CD4-positive, alpha-beta T cell treated with Interleukin-2 at 100 ng/mL for 4 hours (primary cell): ENCODE results near the gene FAIM2.

Experiments
- DNase-seq: peaks from one replicate; pipeline ENCODE4 v3.0.0-alpha.2; 2020; ENCODE audit warnings: low spot score

Gene FAIM2

DNA sequence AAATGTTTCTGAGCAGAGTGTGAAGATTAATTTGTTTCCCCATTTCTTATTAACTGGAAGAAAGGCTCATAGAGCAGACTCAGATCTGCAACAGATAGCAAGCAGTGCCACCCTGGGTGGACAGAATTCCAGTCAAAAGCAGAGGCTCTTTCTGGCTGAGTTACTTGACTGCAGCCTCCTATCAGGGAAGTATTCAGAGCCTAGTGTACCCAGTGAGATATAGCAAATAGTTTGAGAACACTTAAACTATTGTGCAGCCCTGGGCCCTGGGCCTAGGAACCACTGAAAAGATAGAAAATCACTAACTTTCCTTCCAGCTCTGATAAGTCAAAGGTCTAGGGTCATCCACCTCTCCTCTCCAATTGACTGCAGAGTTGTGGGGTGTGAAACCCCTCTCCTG is 35.6 kb upstream of the FAIM2 start:
- no peak for DNase-seq

DNA sequence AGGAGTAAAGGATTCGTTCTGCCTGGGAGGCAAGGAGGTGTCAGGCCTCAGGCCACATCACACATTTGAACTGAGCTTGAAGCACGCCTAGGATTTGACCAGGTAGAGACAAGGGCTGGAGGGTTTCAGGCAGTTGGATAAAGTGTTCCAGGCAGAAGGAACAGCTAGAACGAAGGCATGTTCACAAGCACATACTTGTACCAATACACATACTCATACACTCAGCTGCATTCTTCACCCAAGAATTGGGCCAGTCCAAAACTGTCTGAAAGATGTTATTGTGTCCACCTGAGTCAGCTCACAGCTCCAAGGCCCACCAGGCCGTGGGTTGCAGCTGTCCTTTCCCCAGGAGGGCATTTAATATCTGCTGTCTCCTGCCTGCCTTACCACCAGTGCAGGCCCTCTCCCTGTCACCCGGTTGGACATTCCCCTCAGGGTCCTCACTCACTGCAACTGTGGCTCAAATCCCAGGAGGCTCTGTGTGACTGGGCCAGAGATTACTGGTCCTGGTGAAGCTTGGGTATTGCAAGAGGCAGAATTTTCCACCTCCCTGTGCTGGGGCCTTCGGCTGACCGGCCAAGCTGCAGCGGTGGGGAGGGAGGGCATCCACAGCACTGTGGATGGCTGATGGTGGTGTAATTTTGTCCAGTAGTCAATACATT is 34.1 kb upstream of the FAIM2 start:
- DNase-seq = no peak

GRCh38 chr12:49936925-49937324 is 33.2 kb upstream of the FAIM2 start:
- DNase-seq = no peak

DNA sequence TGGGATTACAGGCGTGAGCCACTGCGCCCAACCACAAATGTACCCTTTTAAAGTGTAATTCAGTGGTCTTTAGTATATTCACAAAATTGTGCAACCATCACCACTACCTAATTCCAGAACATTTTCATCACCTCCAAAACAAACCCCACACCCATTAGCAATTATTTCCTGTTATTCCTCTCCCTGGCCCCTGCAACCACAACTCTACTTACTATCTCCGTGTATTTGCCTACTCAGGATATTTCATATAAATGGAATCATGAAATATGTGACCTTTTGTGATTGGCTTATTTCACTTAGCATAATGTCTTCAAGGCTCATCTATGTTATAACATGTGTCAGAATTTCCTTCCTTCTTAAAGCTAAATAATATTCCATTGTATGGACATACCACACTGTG is 30.8 kb upstream of the FAIM2 start:
- DNase-seq = no peak

DNA sequence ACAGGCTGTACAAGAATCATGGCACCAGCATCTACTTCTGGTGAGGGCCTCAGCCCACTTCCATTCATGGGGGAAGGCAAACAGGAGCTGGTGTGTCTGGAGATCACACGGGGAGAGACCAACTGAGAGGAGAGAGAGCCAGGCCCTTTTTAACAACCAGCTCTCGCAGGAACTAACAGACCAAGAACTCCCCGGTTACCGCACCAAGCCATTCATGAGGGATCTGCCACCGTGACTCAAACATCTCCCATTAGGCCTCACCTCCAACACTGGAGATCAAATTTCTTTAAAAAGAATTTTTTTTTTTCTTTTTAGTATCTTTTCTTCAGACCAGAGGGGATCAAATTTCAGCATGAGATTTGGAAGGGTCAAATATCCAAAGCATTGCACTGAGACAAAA is 30.1 kb upstream of the FAIM2 start:
- DNase-seq = no peak

- no peak for DNase-seq
Observed at GRCh38 chr12:49932533-49933130, 28.9 kb upstream of the FAIM2 start.

DNA sequence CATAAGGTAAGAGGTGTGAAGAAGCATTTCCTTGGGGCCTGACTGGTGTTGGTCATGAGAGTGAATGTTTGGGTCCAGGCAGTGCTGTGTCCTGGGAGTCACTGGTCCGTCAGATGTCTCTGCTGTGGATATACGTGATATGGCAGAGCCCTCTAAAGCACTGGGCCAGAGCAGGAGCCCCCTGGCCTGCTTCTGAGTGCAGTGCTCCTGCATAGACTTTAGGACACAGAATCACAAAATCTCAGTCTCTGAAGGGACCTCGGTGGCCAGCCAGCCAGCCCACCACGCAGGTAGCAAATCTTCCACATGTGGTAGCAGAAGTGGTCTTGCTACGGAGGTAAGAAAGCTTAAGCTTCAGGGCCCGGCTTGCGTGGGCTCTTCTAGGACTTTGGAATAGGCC is 28.3 kb upstream of the FAIM2 start:
- no peak for DNase-seq

DNA sequence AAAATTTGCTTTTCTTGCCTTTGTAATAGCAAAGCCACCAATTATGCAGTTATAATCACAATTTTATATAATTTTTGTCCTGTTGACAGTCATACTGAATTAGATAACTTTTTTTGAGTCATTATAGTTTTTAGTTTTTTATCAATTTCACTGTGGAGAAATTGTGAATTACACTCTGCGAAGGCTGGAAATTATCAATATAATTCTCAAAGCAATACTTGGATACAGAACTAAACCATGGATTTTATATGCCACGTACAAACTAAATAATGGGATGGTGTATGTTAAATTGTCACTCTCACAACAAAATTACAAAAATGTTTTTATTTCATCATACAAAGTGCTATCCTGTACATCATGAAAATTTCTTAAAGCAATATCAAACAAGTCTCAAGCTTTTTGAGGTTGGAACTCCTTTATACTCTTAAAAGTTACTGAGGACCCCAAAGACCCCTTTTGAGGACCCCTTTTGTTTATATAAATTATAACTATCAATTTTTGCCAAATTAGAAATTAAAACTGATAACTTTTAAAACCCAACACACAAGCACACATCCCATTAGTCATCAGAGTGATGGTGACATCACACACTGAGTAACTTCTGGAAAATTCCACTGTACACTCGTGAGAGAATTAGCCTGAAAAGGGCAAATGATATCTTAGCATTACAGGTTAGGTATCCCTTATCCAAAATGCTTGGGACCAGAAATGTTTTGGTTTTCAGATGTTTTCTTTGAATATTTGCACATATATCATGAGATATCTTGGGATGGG is 27.0 kb upstream of the FAIM2 start:
- DNase-seq = no peak

GRCh38 chr12:49929581-49929980 is 25.9 kb upstream of the FAIM2 start:
- no peak for DNase-seq

DNA sequence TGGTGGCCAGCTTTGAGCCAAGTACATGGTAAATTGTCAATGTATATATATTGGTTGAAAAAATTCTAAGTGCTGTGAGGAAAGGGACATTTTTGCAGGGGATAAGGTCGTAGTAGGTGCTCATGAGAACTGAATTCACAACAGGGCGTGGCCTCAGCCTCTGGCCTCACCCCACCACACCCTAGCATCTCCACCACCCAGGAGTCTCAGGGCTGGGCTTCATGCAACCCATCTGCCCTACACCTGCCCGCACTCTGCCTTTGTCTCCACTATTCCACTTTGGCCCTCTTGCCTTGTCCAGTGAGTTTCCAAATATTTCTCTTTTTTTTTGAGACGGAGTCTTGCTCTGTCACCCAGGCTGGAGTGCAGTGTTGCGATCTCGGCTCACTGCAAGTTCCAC is 24.8 kb upstream of the FAIM2 start:
- DNase-seq = no peak

DNA sequence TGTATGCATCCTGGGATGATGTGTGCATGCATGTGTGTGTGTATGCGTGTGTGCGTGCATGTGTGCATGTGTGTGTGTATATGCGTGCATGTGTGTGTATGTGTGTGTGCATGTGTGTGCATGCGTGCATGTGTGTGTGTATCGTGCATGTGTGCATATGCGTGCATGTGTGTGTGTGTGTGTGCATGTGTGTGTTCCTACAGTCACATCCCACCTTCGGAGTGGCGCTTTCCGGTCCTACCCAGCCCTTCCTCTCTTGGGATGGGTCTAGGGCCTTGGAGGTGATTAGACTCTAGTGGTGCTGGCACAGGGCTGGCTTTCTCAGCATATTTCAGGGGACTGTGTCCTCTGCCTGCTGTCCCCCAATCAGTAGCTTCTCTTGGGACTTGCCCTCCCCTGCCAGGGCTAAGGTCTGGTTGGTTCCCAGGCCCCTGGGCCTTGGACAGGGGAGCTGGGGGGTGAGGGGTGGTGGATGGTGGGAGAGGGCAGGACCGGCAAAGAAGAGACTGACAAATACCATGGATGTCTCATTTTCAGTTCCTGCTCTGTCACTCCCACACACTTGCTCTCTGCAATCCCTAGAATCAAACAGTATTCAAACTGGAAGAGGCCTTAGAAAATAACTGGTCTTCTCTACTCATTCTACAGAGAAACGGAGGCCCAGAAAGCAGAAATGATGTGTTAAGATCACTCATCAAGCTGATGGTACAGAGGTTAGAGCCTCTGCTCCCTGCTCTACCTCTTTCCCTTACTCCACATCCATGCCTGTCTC is 21.9 kb upstream of the FAIM2 start:
- DNase-seq = no peak

DNA sequence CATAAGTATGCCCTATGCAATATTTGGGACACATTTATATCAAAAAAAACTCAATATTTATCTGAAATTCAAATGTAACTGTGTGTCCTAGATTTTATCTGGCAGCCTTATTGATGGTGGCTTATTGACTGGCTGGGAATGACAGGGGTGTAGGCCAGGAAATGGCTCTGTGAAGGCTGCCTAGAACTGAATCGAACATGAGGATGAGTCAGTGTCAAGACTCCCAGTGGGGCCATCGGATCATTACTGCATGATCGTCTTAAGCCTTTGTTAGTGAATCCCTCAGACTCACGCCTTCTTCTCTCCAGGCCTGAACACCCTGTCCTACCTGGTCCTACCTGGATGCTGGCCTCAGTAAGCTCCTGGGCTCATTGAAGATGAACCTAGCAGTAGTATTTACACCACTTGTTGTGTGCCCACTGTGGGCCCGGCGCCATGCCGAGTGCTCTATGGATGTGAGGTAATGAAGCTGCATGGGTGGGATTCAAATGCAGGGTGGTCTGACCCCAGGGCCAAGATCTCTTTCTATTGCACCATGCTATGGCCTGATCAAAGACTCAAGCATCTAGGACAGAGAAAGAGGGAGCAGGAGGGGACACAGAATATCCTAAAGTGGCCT is 21.0 kb upstream of the FAIM2 start:
- no peak for DNase-seq

DNA sequence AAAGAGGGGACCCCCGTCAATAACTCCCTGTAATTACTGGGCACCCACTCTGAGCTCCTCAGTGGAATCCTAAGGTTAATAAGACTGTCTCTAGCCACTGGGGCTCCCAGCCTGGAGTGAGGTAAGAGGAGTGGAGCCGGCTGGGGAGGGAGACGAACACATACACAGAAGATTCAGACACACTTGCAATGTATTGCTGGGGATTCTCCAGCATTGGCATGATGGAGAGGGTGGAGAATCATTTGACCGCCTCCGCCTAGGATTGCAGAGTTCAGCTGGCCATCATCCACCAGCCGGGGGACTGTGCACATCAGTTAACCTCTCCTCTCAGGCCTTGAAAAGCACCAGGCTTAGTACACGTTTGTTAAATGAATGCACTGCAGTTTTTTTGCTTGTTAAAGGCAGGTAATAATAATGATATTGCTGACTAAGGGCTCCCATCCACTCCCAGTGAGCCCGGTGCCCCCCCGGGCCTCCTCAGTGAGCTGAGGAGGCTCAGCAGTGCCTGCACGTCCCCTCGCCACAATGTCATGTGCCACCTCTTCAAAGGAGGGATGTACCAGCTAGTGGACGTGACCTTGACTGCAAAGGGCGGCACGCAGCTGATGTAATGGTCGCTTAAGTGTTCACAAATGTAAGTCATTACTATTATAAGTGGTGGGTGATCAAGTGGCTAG is 20.3 kb upstream of the FAIM2 start:
- no peak for DNase-seq

DNA sequence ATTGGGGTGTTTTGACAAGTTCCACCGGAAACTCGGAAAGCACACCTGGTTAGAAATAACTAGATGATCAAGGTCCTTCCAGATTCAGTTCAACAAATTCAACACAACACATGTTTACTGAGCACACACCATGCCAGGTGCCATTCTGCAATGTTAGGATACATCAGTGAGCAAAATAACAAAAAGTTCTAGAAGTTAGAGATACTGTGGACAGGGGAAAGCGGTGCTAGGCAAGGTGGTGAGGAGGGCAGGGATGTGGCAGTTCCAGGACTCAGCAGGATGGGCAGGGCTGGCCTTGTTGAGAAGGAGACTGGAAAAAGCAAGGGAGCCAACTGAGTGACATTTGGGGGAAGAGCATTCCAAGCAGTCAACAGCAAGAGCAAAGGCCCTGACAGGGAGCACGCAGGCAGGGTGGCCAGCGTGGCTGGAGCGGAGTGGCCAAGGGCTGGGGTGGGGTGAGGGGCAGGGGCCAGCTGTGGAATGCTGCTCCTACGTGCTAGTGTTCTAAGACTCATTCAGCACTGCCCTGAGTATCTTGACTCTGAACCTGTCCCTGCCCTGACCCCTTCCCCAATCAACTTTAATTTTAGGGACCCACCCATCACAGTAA is 19.4 kb upstream of the FAIM2 start:
- no peak for DNase-seq

DNA sequence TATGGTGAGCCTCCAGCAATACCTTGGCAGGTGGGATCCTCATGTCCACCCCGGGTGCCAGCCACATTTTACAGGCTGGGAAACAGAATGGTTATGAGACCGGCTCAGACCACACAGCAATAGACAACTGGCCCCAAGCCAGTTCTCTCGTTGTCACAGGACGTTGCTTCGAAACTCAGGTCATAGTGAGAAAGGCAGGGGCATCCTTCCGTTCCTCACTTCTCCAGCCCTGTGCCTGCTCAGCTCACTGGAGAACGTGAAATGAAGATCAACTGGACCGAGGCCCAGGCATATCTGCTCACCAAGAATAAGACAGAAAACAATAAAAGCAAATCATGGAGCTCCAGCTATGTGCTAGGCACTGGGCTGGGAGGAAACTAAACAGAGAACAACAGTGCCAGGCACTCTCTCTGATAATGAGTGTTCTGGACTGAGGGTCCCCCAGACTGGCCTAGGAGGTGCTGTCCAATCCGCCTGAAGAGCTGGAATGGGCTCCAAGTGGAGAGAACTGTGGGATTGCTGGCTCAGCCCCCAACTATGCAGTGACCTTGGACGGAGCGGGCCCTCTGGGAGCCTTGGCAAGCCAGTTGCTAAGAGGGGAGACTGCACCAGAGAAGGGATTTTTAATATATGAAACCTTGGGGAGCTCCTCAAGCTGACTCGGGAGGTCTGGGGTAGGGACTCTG is 18.8 kb upstream of the FAIM2 start:
- no peak for DNase-seq

- no peak for DNase-seq
Observed at GRCh38 chr12:49921936-49922335, 18.2 kb upstream of the FAIM2 start.

DNA sequence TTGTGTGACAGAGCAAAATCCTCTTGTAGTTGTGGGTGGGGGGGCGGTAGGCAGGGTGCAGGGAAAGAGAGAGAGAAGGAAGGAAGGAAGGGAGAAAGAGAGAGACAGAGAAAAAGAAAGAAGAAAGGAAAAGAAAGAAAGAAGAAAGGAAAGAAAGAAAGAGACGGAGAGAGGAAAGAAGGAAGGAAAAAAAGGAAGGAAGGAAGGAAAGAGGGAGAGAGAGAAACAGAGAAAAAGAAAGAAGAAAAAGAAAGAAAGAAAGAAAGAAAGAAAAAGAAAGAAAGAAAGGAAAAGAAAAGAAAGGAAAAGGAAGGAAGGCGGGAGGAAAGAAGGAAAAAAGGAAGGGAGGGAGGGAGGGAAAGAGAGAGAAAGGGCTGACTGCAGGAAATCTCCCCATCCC is 17.6 kb upstream of the FAIM2 start:
- no peak for DNase-seq

- no peak for DNase-seq
Observed at GRCh38 chr12:49920915-49921286, 17.2 kb upstream of the FAIM2 start.

DNA sequence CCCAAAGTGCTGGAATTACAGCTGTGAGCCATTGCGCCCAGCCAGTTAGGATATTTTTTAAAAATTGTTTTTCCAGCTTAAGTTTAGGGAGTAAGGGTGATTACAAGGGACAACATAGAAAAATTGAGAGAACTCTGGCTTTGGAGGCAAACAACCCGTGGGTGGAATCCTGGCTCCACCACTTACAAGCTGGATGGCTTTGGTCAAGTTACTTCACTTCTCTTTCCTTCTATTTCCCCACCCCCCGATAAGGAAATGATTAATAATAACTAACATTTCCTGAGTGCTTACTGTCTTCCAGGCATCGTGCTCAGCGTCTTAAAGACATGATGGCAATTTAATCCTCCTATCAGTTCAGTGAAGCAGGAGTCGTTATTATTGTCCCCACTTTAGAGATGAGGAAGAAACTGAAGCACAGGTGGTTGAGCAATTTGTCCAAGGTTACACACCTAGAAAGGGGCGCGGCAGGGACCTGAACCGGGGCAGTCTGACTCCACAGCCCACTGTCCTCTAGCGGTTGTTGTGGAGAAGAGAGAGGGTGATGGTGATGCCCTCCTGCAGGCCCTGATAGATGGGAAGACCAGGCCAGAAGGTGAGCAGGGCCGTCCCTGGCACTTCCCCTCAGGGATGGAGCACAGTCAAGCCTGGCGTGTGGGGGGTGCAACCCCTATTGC is 16.7 kb upstream of the FAIM2 start:
- no peak for DNase-seq

- no peak for DNase-seq
Observed at GRCh38 chr12:49917788-49918173, 14.1 kb upstream of the FAIM2 start.
